ENCODE results near the gene PSME1.
A peak's percentile ranks its signal among the peaks of the same experiment; 100 is the strongest.
"Not testable (repeated sequence)": the region's sequence is repeated elsewhere in the genome, so short reads cannot be mapped to it uniquely, and the experiment has no call there.

Gene PSME1

GRCh38 chr14:24105609-24106239 lies 30.3 kb upstream of the PSME1 start:
- ATAC-seq, DNase-seq: not testable (repeated sequence)

DNA sequence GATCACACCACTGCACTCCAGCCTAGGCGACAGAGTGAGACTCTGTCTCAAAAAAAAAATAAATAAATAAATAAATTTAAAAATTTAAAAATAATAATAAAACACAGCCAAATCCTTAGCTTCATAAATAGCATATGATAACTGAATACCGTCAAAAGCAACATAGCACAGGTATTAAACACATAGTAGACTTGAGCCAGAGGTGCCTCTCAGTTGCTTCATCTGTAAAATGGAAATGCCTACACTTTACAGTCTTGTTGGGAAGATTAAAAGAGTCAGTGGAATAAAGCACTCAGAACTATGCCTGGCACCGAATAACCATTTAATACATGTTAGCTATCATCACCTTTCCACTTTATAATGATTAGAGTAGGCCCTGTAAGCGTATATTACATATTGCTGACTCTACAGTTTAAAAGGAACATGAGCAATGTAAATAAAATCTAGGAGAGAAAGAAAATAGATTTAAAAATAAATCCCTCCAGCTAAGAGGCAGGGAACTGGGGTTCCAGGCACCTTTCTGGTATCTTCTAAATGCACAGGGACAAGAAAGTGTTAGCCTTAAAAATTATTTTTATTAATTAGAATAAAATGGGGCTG lies 29.2 kb upstream of the PSME1 start:
- no peak for DNase-seq
- ATAC-seq: no peak

- peak; percentile 16 for ATAC-seq
These were observed 27.6 kb upstream of the PSME1 start for GRCh38 chr14:24108336-24108874.

DNA sequence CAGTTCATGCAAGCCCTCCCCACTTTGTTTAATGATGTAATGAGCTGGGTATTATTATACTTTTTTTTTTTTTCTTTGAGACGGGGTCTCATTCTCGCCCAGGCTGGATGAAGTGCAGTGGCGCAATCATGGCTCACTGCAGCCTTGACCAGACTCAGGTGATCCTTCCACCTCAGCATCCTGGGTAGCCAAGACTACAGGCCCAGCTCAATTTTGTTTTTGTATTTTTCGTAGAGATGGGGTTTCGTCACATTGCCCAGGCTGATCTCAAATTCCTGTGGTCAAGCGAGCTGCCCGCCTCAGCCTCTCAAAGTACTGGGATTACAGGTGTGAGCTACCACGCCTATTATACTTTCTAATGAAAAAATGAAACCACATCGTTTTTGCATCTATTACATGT lies 25.9 kb upstream of the PSME1 start:
- ATAC-seq: no peak
- no peak for DNase-seq

More at GRCh38 chr14:24108336-24108874, 27.6 kb upstream of the PSME1 start:
- DNase-seq: no peak

GRCh38 chr14:24110523-24110922 lies 25.5 kb upstream of the PSME1 start:
- no peak for DNase-seq
- ATAC-seq: no peak

DNA sequence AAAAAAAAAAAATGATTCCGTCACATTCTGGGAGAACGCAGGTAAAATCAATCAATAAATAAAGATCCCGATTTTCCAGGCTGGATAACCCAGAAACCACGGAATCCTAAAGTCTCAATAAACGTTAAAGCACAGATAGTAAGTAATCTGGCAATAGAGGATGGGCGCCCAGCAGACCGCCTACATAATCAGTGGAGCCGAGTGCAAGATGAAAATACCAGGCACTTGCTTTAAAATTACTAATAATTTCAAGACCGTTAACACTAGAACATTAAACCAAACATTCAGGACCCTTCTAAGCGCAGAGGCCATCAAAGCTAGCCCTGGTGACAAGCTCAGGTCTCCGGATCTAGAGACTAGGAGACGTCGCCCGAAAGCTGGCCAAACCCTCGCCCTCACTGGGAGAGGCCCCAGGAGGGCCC lies 22.6 kb upstream of the PSME1 start:
- DNase-seq (no peak), ATAC-seq (no peak)

DNA sequence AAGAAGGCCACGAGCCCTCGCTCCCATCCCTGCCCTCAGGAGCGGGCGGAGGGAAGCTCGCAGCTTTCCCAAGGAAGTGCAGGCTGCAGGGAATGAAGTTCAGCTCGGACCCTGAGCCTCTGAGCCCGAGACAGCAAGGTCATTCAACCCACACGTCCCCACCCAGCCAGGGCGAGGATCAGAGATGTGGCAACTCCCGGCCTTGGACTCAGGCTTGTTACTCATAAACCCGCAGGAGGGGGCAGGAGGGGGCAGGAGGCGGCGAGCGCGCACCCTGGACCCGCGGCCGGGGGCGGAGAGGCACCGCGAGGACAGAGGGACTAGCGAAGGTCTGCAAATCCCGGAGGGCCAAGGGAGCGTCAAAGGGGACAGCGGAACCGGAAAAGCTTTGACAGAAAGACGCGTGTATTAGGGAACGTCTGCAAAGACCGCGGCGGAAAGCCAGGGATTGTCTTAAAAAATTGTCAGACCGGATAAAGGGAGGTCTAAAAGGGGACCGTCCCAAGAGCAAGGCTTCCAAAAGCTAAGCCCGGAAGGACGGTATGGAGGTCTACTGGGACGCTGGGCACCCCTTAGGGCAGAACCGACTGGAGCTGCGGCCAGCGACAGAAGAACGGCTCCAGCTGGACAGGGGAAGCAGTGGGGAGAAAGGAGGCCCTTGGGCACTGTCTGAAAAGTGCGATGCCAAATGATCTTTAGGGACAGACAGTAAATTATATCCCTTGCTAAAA lies 22.0 kb upstream of the PSME1 start:
- DNase-seq (peak; percentile 87), ATAC-seq (peak; percentile 49)

- ATAC-seq: peak; percentile 94
- peak; percentile 99 for DNase-seq
These were observed 21.2 kb upstream of the PSME1 start, which contains the start of the genes DCAF11 and NRL for GRCh38 chr14:24114532-24115421. DCAF11 (plus strand) TSS chr14:24114777; CDS start chr14:24115595, 818 bp downstream. NRL (minus strand) TSS chr14:24114949; CDS start chr14:24082848, 32,101 bp downstream.

DNA sequence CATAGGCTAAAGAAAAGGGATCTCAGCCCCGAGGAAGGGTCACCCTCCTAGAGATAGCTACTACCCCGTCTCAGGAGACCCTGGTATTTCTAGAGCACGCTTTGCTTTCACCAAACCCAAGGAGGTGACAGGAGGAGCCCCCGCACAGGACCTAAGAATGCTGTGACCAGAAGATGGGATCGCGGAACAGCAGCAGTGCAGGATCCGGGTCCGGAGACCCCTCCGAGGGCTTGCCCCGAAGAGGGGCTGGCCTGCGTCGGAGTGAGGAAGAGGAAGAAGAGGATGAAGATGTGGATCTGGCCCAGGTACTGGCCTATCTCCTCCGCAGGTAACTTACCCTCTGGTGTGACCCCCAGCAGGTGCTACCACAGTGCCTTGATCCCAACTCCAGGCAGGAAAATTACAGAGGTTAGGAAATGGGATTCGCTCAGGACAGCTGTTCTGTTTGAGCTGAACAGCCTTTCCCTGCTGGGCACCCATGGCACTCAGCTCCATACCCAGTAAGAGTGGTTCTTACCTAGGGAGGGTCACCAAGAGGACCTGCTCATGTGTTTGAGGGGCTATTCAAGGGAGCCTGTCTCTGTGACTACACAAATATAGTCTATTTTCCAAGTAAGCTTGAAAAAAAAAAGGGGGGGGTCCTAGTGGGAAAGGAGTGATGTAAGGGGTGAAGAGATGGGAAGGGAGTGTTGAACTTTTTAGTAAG lies 20.4 kb upstream of the PSME1 start:
- DNase-seq: no peak
- ATAC-seq: no peak

GRCh38 chr14:24116128-24116814 lies 19.7 kb upstream of the PSME1 start:
- DNase-seq: no peak

DNA sequence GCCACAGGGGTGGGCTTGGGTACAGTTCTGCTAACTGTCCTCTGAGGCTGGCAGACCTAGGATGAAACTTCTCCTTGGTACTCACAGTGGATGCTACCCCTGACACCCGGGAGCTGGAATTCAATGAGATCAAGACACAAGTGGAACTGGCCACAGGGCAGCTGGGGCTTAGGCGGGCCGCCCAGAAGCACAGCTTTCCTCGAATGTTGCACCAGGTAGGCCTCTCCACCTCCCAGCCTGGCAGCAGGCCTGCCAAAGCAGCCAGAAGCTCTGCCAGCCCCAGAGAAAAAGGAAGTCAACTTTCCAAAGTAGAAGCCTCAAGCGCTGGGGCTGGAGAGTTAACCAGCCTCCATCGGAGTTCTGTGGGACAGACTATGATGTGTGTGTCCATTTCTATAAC lies 18.8 kb upstream of the PSME1 start:
- DNase-seq: no peak
- ATAC-seq: no peak

More at GRCh38 chr14:24116128-24116814, 19.7 kb upstream of the PSME1 start:
- ATAC-seq: no peak

GRCh38 chr14:24119691-24120090 lies 16.3 kb upstream of the PSME1 start:
- no peak for ATAC-seq
- no peak for DNase-seq

- no peak for ATAC-seq
- DNase-seq: no peak
These were observed 14.8 kb upstream of the PSME1 start for GRCh38 chr14:24121210-24121609.

DNA sequence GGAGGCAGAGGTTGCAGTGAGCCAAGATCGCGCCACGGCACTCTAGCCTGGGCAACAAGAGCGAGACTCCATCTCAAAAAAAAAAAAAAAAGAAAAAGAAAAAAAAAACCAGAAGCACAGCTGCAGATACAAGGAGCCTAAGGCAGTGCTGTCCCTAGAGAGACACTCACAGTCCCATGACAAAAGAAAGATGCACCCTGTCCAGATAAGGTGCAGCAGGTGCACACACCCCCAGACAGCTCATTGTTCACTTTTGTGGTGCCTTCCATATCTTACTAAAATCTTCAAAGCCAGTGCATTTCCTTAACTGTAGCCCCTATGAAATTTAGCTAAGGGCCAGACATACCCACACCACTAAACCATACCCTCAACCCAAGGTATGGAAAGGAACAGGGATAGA lies 13.6 kb upstream of the PSME1 start:
- no peak for ATAC-seq
- no peak for DNase-seq

DNA sequence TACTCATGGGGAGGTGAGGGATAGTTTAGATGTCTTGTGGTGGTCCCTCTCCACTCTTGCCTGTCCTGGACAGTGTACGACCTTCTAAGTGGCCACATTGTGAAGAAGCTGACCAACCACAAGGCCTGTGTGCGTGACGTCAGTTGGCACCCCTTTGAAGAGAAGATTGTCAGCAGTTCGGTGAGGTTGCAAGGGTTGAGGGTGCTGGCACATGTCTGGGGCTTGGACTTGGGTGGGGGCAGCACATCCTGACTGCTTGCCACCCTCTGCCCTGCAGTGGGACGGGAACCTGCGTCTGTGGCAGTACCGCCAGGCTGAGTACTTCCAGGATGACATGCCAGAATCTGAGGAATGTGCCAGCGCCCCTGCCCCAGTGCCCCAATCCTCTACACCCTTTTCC lies 13.1 kb upstream of the PSME1 start:
- DNase-seq (no peak), ATAC-seq (no peak)

DNA sequence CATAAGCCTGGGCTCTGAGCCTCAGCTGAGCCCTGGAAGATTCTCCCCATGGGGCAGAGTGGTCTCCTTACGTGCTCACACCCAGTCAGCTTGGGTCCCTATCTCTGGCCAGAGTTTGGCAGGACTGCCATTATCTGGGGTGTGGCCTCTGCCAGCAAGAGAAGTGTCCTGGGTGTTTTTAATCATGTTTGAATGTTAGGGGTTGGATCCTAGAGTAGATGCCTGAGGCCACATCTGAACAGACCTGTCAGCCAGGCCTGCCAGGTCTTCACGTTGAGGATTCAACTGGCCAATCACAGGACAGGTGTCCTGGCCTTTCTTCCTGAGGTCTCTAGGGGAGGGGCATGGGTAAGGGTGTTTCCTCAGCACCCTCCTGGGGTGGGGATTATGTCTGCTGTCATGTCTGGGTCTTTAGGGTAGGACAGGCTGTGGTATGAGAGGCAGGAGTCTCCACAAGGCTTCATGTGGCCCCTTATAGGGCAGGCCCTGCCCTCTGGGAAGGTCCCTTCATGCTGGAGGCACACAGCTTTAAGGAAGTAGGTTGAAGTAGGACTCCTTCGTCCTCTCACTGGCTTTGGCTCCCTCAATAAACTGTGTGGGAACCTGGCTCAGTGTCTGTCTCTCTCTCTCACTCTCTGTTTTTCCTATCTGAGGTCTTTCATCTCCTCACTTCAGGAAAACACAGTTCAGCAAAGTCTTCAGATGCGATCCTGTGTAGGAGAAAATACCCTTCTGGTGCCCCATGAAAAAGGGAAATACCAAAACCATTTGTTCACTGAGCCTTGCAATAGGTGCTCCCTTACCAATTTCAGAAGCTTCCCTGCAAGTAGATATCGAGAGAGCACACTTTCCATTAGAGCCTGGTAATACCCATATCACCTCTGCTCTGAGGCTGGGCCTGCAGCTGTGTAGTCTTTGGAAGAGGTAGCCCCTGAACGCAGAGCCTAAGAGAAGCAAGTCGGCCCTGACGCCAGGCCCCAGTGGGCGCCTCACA lies 12.3 kb upstream of the PSME1 start:
- DNase-seq: no peak
- peak; percentile 68 for ATAC-seq

DNA sequence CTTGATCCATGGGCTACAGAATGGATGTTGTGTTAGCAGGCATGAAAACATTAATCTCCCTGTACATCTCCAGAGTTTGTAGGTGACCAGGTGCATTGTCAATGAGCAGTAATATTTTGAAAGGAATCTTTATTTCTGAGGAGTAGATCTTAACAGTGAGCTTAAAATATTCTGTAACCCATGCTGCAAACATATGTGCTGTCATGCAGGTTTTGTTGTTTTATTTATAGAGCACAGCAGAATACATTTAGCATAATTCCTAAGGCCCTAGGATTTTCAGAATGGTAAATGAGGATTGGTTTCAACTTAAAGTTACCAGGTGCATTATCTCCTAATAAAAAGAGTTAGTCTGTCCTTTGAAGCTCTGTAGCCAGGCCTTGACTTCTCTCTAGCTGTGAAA lies 9.1 kb upstream of the PSME1 start:
- DNase-seq: no peak

GRCh38 chr14:24127673-24128072 lies 8.3 kb upstream of the PSME1 start:
- no peak for ATAC-seq
- no peak for DNase-seq

More for the DNA sequence above, 9.1 kb upstream of the PSME1 start:
- no peak for ATAC-seq

DNA sequence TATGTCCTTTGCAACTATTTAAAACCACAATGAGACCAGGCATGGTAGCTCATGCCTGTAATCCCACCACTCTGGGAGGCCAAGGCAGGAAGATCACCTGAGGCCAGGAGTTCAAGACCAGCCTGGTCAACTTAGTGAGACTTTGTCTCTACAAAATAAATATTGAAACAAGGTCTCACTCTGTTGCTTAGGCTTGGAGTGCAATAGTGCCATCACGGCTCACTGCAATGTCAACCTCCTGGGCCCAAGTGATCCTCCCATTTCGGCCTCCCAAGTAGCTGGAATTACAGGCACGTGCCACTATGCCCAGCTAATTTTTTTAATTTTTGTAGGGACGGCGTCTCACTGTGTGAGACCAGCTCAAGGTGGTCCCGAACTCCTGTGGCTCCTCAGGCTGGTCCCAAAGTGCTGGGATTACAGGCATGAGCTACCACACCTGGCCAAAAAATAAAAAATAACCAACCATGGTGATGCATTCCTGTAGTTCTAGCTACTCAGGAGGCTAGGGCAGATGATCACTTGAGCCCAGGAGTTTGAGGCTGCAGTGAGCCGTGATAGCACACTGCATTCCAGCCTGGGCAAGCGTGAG lies 6.5 kb upstream of the PSME1 start:
- DNase-seq (no peak), ATAC-seq (no peak)

Measured in stimulated activated naive CD8-positive, alpha-beta T cell treated with anti-CD3 and anti-CD28 coated beads, Interleukin-15, Interleukin-2, amounts not matched to agents 100 U/mL and 50 U/mL, for 24 hours (primary cell).